ENCODE data around the gene ARHGAP35.
"Not testable (repeated sequence)": the region's sequence is repeated elsewhere in the genome, so short reads cannot be mapped to it uniquely, and the experiment has no call there.

ARHGAP35 gene

GRCh38 chr19:46860846-46861690 lies at the start of gene ARHGAP35:
Gene ARHGAP35, plus strand, starts transcription at chr19:46860997. Its CDS starts 57,679 bp downstream, at chr19:46918676.
- DNase-seq (ENCODE audit: low read depth in 2 of 2): no peak

GRCh38 chr19:46812977-46813838 lies 47.6 kb upstream of the ARHGAP35 start:
- DNase-seq (ENCODE audit: low read depth in 2 of 2): no peak

- DNase-seq (ENCODE audit: low read depth in 2 of 2): no peak
Measured at GRCh38 chr19:46813839-46814358, 46.9 kb upstream of the ARHGAP35 start.

GRCh38 chr19:46815833-46816627 lies 44.8 kb upstream of the ARHGAP35 start:
- no peak for DNase-seq (ENCODE audit: low read depth in 2 of 2)

GRCh38 chr19:46818812-46819211 lies 42.0 kb upstream of the ARHGAP35 start:
- peak in 1 of 2 donors; percentile 11 for DNase-seq (ENCODE audit: low read depth in 2 of 2)

GRCh38 chr19:46821512-46822409 lies 39.0 kb upstream of the ARHGAP35 start:
- peak; percentile 30 to 32 for DNase-seq (ENCODE audit: low read depth in 2 of 2)

- DNase-seq (ENCODE audit: low read depth in 2 of 2): not testable (repeated sequence)
Measured at GRCh38 chr19:46822410-46822787, 38.4 kb upstream of the ARHGAP35 start.

- DNase-seq (ENCODE audit: low read depth in 2 of 2): no peak
Measured at GRCh38 chr19:46823049-46823448, 37.7 kb upstream of the ARHGAP35 start.

GRCh38 chr19:46824890-46825730 lies 35.7 kb upstream of the ARHGAP35 start:
- no peak for DNase-seq (ENCODE audit: low read depth in 2 of 2)

- DNase-seq (ENCODE audit: low read depth in 2 of 2): no peak
Measured at GRCh38 chr19:46825731-46826055, 35.1 kb upstream of the ARHGAP35 start.

GRCh38 chr19:46828484-46828883 lies 32.3 kb upstream of the ARHGAP35 start:
- DNase-seq (ENCODE audit: low read depth in 2 of 2): peak; percentile 56 to 63

- DNase-seq (ENCODE audit: low read depth in 2 of 2): no peak
Measured at GRCh38 chr19:46830864-46831263, 29.9 kb upstream of the ARHGAP35 start.

GRCh38 chr19:46834121-46834520 lies 26.7 kb upstream of the ARHGAP35 start:
- no peak for DNase-seq (ENCODE audit: low read depth in 2 of 2)

- no peak for DNase-seq (ENCODE audit: low read depth in 2 of 2)
Measured at GRCh38 chr19:46834984-46835383, 25.8 kb upstream of the ARHGAP35 start.

- DNase-seq (ENCODE audit: low read depth in 2 of 2): no peak
Measured at GRCh38 chr19:46838160-46838559, 22.6 kb upstream of the ARHGAP35 start.

GRCh38 chr19:46839752-46840497 lies 20.9 kb upstream of the ARHGAP35 start:
- DNase-seq (ENCODE audit: low read depth in 2 of 2): no peak

GRCh38 chr19:46840498-46840942 lies 20.3 kb upstream of the ARHGAP35 start:
- DNase-seq (ENCODE audit: low read depth in 2 of 2): peak in 1 of 2 donors; percentile 30

- no peak for DNase-seq (ENCODE audit: low read depth in 2 of 2)
Measured at GRCh38 chr19:46841458-46842083, 19.2 kb upstream of the ARHGAP35 start.

Data from stimulated activated CD4-positive, alpha-beta T cell treated with anti-CD3 and anti-CD28 coated beads, Interleukin-15, amount 100 ng/mL, for 48 hours (primary cell).